NCI-H69 (cell line): ENCODE measurements around the gene VSIG4.
"Not testable (repeated sequence)": the region's sequence is repeated elsewhere in the genome, so short reads cannot be mapped to it uniquely, and the experiment has no call there.

Experiments
- DNase-seq: peaks from one replicate; lab custom pipeline; 2025; lab: John Stamatoyannopoulos, UW

VSIG4 gene

GRCh38 chrX:65977161-65977560 is 62.7 kb downstream of the VSIG4 start:
- DNase-seq = not testable (repeated sequence)

- no peak for DNase-seq
Observed at GRCh38 chrX:65976161-65976560, 63.7 kb downstream of the VSIG4 start.

GRCh38 chrX:65975161-65975751 is 64.6 kb downstream of the VSIG4 start:
- DNase-seq = not testable (repeated sequence)
